Endothelial cell of umbilical vein (primary cell): Measurements from ENCODE around the gene CALU. TPM values are rescaled to one million over a fixed set of nuclear protein-coding genes. Genes with fewer than 3 reads are reported as not detected.

Experiments used
- BruUV-seq: library from RNA; stranded (reverse); fragments of 400-500 nt; replicated peaks from 2 replicates; lab custom pipeline; 2021; lab: Mats Ljungman, UMichigan
- CTCF ChIA-PET: fragments of 300-600, 350-600 bp; sonication (Branson Sonifier 250); formaldehyde crosslinking; loops from one replicate; lab custom pipeline; 2021; ENCODE audit warnings: antibody characterized with exemption, inconsistent platforms; lab: Charles Lee
- POLR2A ChIA-PET: fragments of 300-600, 350-600 bp; sonication (Branson Sonifier 250); formaldehyde crosslinking; loops from one replicate; lab custom pipeline; 2021; ENCODE audit warnings: antibody characterized with exemption, inconsistent platforms; lab: Charles Lee
- DNase-seq: peaks from one replicate; pipeline ENCODE4 v3.0.0-alpha.2; 2011; ENCODE audit warnings: low read depth, low spot score
- FAIRE-seq: peaks from 2 replicates; lab custom pipeline; 2011; peaks lifted over from hg19 to GRCh38; lab: Jason Lieb, UNC
- H2AFZ ChIP-seq: 2 replicates; pipeline ENCODE4 v1.6.0; 2012; ENCODE audit warnings: low read depth, low read length, control low read depth, inconsistent platforms
- H3K27ac ChIP-seq: 2 replicates; pipeline ENCODE4 v1.5.1; 2011; ENCODE audit warnings: low read depth, mild to moderate bottlenecking, control low read depth, low read length, moderate library complexity; ENCODE audit not compliant: insufficient read depth
- H3K27me3 ChIP-seq, 2 experiments: 2 replicates each; pipeline versions ENCODE4 v1.6.0 to v1.6.1; 2011; ENCODE audit warnings: low read length in 2 of 2, mixed read lengths in 1 of 2; ENCODE audit not compliant: control insufficient read depth in 2 of 2, insufficient read depth in 2 of 2
- H3K36me3 ChIP-seq, 2 experiments: 2 replicates in 1 of 2; 3 replicates in 1 of 2; pipeline ENCODE4 v1.5.1; 2011; ENCODE audit warnings: low read length in 2 of 2, mild to moderate bottlenecking in 1 of 2, moderate library complexity in 1 of 2; ENCODE audit not compliant: control insufficient read depth in 2 of 2, insufficient read depth in 2 of 2; ENCODE audit errors: extremely low read depth in 1 of 2
- H3K4me1 ChIP-seq: 3 replicates; pipeline ENCODE4 v1.5.1; 2011; ENCODE audit warnings: mild to moderate bottlenecking, low read length; ENCODE audit not compliant: control insufficient read depth, insufficient read depth; ENCODE audit errors: extremely low read depth
- H3K4me2 ChIP-seq: 2 replicates; pipeline ENCODE4 v1.6.1; 2011; ENCODE audit warnings: low read length, control low read depth, mixed read lengths; ENCODE audit not compliant: insufficient read depth
- H3K4me3 ChIP-seq, 3 experiments: fragments of 200-600 bp in 1 of 3; sonication (generic), shearing (Covaris generic) in 1 of 3; replicated peaks in 1 of 3; 2 replicates each; pipeline ENCODE4 v1.5.1; 2011 to 2016; ENCODE audit warnings: control low read depth in 3 of 3, low read length in 3 of 3, mild to moderate bottlenecking in 2 of 3, inconsistent platforms in 1 of 3, low read depth in 1 of 3, moderate library complexity in 1 of 3; ENCODE audit not compliant: insufficient read depth in 1 of 3
- H3K79me2 ChIP-seq: 2 replicates; pipeline ENCODE4 v1.6.0; 2012; ENCODE audit warnings: low read length, inconsistent platforms; ENCODE audit not compliant: control insufficient read depth, insufficient read depth
- H3K9ac ChIP-seq: replicated peaks from 2 replicates; pipeline ENCODE3; 2011; ENCODE audit warnings: low read length, control low read depth; ENCODE audit not compliant: insufficient read depth; ENCODE audit errors: extremely low read depth
- H3K9me1 ChIP-seq: replicated peaks from 3 replicates; pipeline ENCODE4 v1.6.0; 2011; ENCODE audit warnings: mild to moderate bottlenecking, low read length; ENCODE audit not compliant: control insufficient read depth, insufficient read depth; ENCODE audit errors: extremely low read depth
- H3K9me3 ChIP-seq: replicated peaks from 2 replicates; pipeline ENCODE4 v1.5.1; 2012; ENCODE audit warnings: low read length, inconsistent platforms; ENCODE audit not compliant: control insufficient read depth, insufficient read depth
- H4K20me1 ChIP-seq: replicated peaks from 2 replicates; pipeline ENCODE3; 2011; ENCODE audit warnings: mild to moderate bottlenecking, low read length; ENCODE audit not compliant: control insufficient read depth, insufficient read depth; ENCODE audit errors: extremely low read depth
- CTCF ChIP-seq, 2 donors: IDR thresholded peaks; 1 replicate in 1 of 2; 2 replicates in 1 of 2; pipeline ENCODE4 v1.5.1; 2011; ENCODE audit warnings: low read length in 2 of 2, mild to moderate bottlenecking in 2 of 2, moderate library complexity in 2 of 2, control low read depth in 1 of 2, inconsistent platforms in 1 of 2, low read depth in 1 of 2; ENCODE audit not compliant: insufficient read depth in 1 of 2; ENCODE audit errors: extremely low read depth in 1 of 2
- EZH2 ChIP-seq: IDR thresholded peaks from 2 replicates; pipeline ENCODE4 v1.6.1; 2012; ENCODE audit warnings: borderline replicate concordance, low read depth, mild to moderate bottlenecking, moderate library complexity, low read length, inconsistent platforms; ENCODE audit not compliant: severe bottlenecking
- FOS ChIP-seq: IDR thresholded peaks from 2 replicates; pipeline ENCODE4 v1.6.1; 2011; ENCODE audit warnings: mild to moderate bottlenecking, low read length, moderate library complexity, borderline replicate concordance; ENCODE audit not compliant: insufficient read depth
- GATA2 ChIP-seq: IDR thresholded peaks from 2 replicates; pipeline ENCODE4 v1.7.0; 2011; ENCODE audit warnings: low read depth, mild to moderate bottlenecking, moderate library complexity, mixed read lengths, low read length; ENCODE audit not compliant: insufficient read length, insufficient read depth
- JUN ChIP-seq: IDR thresholded peaks from 2 replicates; pipeline ENCODE4 v1.6.1; 2011; ENCODE audit warnings: borderline replicate concordance, low read depth; ENCODE audit not compliant: insufficient read length, insufficient read depth
- MYC ChIP-seq: IDR thresholded peaks from one replicate; pipeline ENCODE4 v1.6.1; 2011; ENCODE audit warnings: mild to moderate bottlenecking, low read depth, low read length
- POLR2A ChIP-seq: IDR thresholded peaks from 2 replicates; pipeline ENCODE4 v1.6.1; 2012; ENCODE audit warnings: low read depth, mild to moderate bottlenecking, control low read depth, low read length
- POLR2AphosphoS5 ChIP-seq: IDR thresholded peaks from 2 replicates; pipeline ENCODE4 v1.6.1; 2012; ENCODE audit warnings: low read depth, mild to moderate bottlenecking, control low read depth, low read length, moderate library complexity; ENCODE audit not compliant: insufficient read depth
- dilution Hi-C: fragments of 300-500 bp; cut with MboI; formaldehyde crosslinking; loops from one replicate; pipeline ENCODE4 v1.15.0; 2019; ENCODE audit warnings: low sequenced_read_pairs; ENCODE audit not compliant: extremely low pct_ligation_motif_present
- intact Hi-C: fragments of 100-400 bp; cut with micrococcal nuclease; formaldehyde crosslinking; loops from one replicate; pipeline ENCODE4 v1.10.0; 2022
- polyA plus RNA-seq, 4 experiments: library from polyadenylated mRNA; depleted of rRNA in 3 of 4; stranded (reverse) in 3 of 4; unstranded in 1 of 4; fragments of >200 nt; gene quantifications; 2 replicates each; pipeline versions ENCODE4 v1.2.1 to v1.2.3, GENCODE V29; 2011 to 2012; ENCODE audit warnings: missing spikeins in 1 of 4
- total RNA-seq: library from RNA; stranded (reverse); gene quantifications from 2 replicates; pipeline ENCODE4 v1.2.3, GENCODE V29; 2021
- TF ChIP-seq, protein P1 (sequence below): IDR thresholded peaks from 2 replicates; pipeline ENCODE4 v1.6.1; 2011; ENCODE audit not compliant: insufficient read depth, insufficient read length

CALU gene
- total and polyA plus RNA-seq, 2 donors (not counting 3 experiments of a cell fraction or from before 2014, with no cell fraction given), result 135 to 257 TPM

GRCh38 chr7:128773604-128774003 lies 34.4 kb downstream of the CALU start:
- Histone ChIP-seq H3K79me2 (no peaks in the 10 kb centered on the region), H3K27ac (no peak overlapping the region), H3K9ac (no peak overlapping the region), H3K4me1 (peaks cover 2% of the 10 kb centered on the region), H3K9me1 (no peaks in the 10 kb centered on the region), H4K20me1 (no peaks in the 10 kb centered on the region), H3K27me3 (no peaks in the 10 kb centered on the region), H3K9me3 (peaks cover 3% of the 10 kb centered on the region), H3K4me3 (no peak overlapping the region), H3K4me2 (no peak overlapping the region), H2AFZ (no peak overlapping the region), H3K36me3 (peaks cover 19 to 23% of the 10 kb centered on the region in 2 experiments)
- dilution Hi-C loops (no loop called here), intact Hi-C loops (no loop called here)
- TF ChIP-seq FOS (no peak), POLR2AphosphoS5 (no peak), EZH2 (no peak), POLR2A (no peak), JUN (no peak), GATA2 (no peak), CTCF (IDR thresholded peaks at IDR 0.05; ENCODE audit: extremely low read depth in 1 of 2, insufficient read depth in 1 of 2, low read depth in 1 of 2, low read length in 2 of 2) (no peak), MYC (no peak)
- TF ChIP-seq, protein P1, sequence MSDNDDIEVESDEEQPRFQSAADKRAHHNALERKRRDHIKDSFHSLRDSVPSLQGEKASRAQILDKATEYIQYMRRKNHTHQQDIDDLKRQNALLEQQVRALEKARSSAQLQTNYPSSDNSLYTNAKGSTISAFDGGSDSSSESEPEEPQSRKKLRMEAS, result no peak
- POLR2A ChIA-PET, result no interaction called here
- CTCF ChIA-PET, result interaction anchor here (1.5 to 1.6 kb wide), 2 partner anchors 36 to 41 kb away, joined by 3 read pairs; no protein-coding TSS in a partner anchor
- FAIRE-seq, result no peak
- DNase-seq, result no peak
- BruUV-seq, result no TSS peak
